Stimulated activated CD4-positive, alpha-beta T cell treated with anti-CD3 and anti-CD28 coated beads, Interleukin-4, amount 100 ng/mL, for 4 hours (primary cell): Measurements from ENCODE around the gene ADAM23.

ENCODE experiments used
- DNase-seq, 2 experiments: peaks; one replicate each; pipeline ENCODE4 v3.0.0-alpha.2; 2020

The ADAM23 gene

GRCh38 chr2:206572725-206573124, 129.4 kb downstream of the ADAM23 start:
- DNase-seq, result no peak

- no peak for DNase-seq
Measured at GRCh38 chr2:206573793-206574192, 130.5 kb downstream of the ADAM23 start.

GRCh38 chr2:206584323-206585116, 141.2 kb downstream of the ADAM23 start:
- DNase-seq, result no peak

- DNase-seq, result no peak
Measured at GRCh38 chr2:206585335-206585734, 142.0 kb downstream of the ADAM23 start.

GRCh38 chr2:206586609-206587008, 143.3 kb downstream of the ADAM23 start:
- DNase-seq, result no peak

- DNase-seq, result no peak
Measured at GRCh38 chr2:206597717-206598218, 154.4 kb downstream of the ADAM23 start.

- DNase-seq, result no peak
Measured at GRCh38 chr2:206603243-206603642, 159.9 kb downstream of the ADAM23 start.

GRCh38 chr2:206610451-206610850, 167.1 kb downstream of the ADAM23 start:
- no peak for DNase-seq

GRCh38 chr2:206611191-206611590, 167.9 kb downstream of the ADAM23 start:
- no peak for DNase-seq

- DNase-seq, result no peak
Measured at GRCh38 chr2:206611736-206612135, 168.4 kb downstream of the ADAM23 start.

GRCh38 chr2:206614811-206615210, 171.5 kb downstream of the ADAM23 start:
- DNase-seq, result no peak

GRCh38 chr2:206615417-206616089, 172.2 kb downstream of the ADAM23 start:
- no peak for DNase-seq

- no peak for DNase-seq
Measured at GRCh38 chr2:206616151-206616550, 172.8 kb downstream of the ADAM23 start.

GRCh38 chr2:206619011-206619410, 175.7 kb downstream of the ADAM23 start:
- no peak for DNase-seq

- DNase-seq, result no peak
Measured at GRCh38 chr2:206626108-206626507, 182.8 kb downstream of the ADAM23 start.

GRCh38 chr2:206627632-206628031, 184.3 kb downstream of the ADAM23 start:
- no peak for DNase-seq

- no peak for DNase-seq
Measured at GRCh38 chr2:206631340-206631739, 188.0 kb downstream of the ADAM23 start.

- no peak for DNase-seq
Measured at GRCh38 chr2:206635015-206635414, 191.7 kb downstream of the ADAM23 start.

- no peak for DNase-seq
Measured at GRCh38 chr2:206639636-206640035, 196.3 kb downstream of the ADAM23 start.

GRCh38 chr2:206641226-206641625, 197.9 kb downstream of the ADAM23 start:
- no peak for DNase-seq

- DNase-seq, result no peak
Measured at GRCh38 chr2:206642075-206643025, 199.0 kb downstream of the ADAM23 start, which contains the start of gene FAM237A. Gene FAM237A (plus strand): TSS chr2:206642487. CDS start chr2:206644237, 1,750 bp downstream.

GRCh38 chr2:206647985-206648384, 204.7 kb downstream of the ADAM23 start:
- no peak for DNase-seq

GRCh38 chr2:206657087-206657486, 213.8 kb downstream of the ADAM23 start:
- DNase-seq, result no peak
